Mucosa of descending colon (tissue), 3 donors: ENCODE results near the gene GATA5. TPM values are rescaled to one million over a fixed set of nuclear protein-coding genes. Genes with fewer than 3 reads are reported as not detected.

ENCODE experiments used
- ATAC-seq: fragments of 200-7000 bp; cut with Tn5 transposase; one replicate; pipeline ENCODE4 v1.9.1; 2020; ENCODE audit warnings: mild to moderate bottlenecking, moderate library complexity
- DNase-seq, 3 donors: peaks; one replicate each; pipeline ENCODE4 v3.0.0-alpha.2; 2020
- H3K36me3 ChIP-seq: fragments of 200-600 bp; one replicate; pipeline ENCODE4 v1.8.0; 2021; ENCODE audit warnings: low read depth, mild to moderate bottlenecking
- H3K4me1 ChIP-seq: fragments of 200-600 bp; one replicate; pipeline ENCODE4 v1.8.0; 2021; ENCODE audit warnings: low read depth, mild to moderate bottlenecking
- H3K4me3 ChIP-seq: fragments of 200-600 bp; one replicate; pipeline ENCODE4 v1.8.0; 2021; ENCODE audit warnings: mild to moderate bottlenecking
- H3K9me3 ChIP-seq: fragments of 200-600 bp; one replicate; pipeline ENCODE4 v1.8.0; 2021; ENCODE audit warnings: mild to moderate bottlenecking
- intact Hi-C, 2 donors: fragments of 100-400 bp; cut with DNase I in 1 of 2; cut with micrococcal nuclease in 1 of 2; formaldehyde crosslinking; loops; one replicate each; pipeline versions ENCODE4 v1.11.0 to v1.11.1; 2022; cut with DNase I, micrococcal nuclease
- total RNA-seq, 3 donors: library from RNA; stranded (reverse); fragmentation: NEBNext Ultra II Directional in 2 of 3; extraction: Animal tissue kit (Norgen Biotek cat#: 25700) in 2 of 3; gene quantifications; one replicate each; pipeline versions ENCODE4 v1.2.1 to v1.2.4, GENCODE V29; 2021 to 2023
- TF ChIP-seq, protein P1 (sequence below): fragments of 200-600 bp; IDR thresholded peaks from one replicate; pipeline ENCODE4 v1.8.0; 2022; ENCODE audit warnings: antibody characterized with exemption, mild to moderate bottlenecking
- donor health status: DM: no; HTN: no; CAD: no; lungs with moderate emphysema.
- donor health status: DM: no; HTN: no; CAD: no.
- donor health status: DM: no; HTN: yes; CAD: no.

The GATA5 gene
- total RNA-seq, 3 donors from 2014 or later = 0.14 to 0.22 TPM; not detected in 1

DNA sequence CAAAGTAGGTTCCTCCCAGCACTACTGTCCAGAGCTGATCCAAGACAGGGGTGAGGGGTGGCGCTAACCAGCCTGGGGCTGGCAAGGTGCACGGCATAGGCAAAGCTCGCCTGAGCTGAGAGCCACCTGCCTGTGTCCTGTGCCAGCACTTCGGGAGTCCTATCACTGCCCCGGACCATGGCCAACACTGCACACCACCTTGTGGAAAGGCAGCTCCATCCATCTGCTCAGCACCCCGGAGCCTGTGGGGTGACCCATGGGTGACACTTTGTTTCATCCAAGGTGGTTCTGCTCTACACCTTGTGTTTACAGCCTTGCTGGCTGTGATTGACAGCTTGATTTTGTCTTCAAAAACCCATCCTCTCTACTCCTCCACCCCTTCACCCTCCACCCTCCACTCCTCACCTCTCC, 32.9 kb upstream of the GATA5 start:
- ATAC-seq (peak; percentile 36), DNase-seq (no peak)
- Histone ChIP-seq H3K4me3 (no peak overlapping the region), H3K4me1 (no peaks in the 10 kb centered on the region), H3K36me3 (no peaks in the 10 kb centered on the region), H3K9me3 (no peaks in the 10 kb centered on the region)
- intact Hi-C loops = no loop called here
- TF ChIP-seq, protein P1, sequence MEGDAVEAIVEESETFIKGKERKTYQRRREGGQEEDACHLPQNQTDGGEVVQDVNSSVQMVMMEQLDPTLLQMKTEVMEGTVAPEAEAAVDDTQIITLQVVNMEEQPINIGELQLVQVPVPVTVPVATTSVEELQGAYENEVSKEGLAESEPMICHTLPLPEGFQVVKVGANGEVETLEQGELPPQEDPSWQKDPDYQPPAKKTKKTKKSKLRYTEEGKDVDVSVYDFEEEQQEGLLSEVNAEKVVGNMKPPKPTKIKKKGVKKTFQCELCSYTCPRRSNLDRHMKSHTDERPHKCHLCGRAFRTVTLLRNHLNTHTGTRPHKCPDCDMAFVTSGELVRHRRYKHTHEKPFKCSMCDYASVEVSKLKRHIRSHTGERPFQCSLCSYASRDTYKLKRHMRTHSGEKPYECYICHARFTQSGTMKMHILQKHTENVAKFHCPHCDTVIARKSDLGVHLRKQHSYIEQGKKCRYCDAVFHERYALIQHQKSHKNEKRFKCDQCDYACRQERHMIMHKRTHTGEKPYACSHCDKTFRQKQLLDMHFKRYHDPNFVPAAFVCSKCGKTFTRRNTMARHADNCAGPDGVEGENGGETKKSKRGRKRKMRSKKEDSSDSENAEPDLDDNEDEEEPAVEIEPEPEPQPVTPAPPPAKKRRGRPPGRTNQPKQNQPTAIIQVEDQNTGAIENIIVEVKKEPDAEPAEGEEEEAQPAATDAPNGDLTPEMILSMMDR = no peak

DNA sequence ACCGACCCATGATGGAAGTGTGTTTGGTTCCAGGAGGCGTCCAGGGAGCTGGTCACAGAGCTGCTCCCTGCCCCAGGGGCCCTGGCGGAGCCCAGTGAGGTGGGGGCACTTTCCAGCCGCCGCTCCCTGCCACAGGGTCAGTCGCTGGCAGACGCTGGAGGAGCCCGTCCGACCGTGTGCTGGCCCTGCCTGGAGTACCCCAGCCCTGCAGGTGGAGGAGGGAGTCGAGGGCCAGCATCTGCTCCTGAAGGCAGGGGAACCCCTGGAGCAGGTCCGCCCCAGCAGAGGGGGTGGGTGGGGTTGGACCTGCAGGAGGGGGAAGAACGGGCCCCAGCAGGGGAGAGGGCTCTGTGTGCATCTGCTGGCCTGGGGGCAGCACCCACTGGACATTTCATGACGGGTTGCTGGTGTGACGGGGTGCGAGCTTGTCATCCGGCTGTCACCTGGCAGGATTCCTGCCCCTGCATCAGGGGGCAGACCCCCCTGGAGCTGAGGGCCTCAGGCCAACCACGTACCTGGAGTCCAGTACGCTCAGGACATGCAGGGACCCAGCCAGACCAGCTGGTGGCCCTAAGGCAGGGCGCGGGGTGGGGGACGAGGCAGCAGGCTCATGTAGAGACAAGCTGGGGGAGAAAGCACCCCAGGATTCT, 32.3 kb upstream of the GATA5 start:
- no peak for DNase-seq
- no peaks in the 10 kb centered on the region for H3K4me1 ChIP-seq
- intact Hi-C loops = no loop called here
- no peak overlapping the region for H3K4me3 ChIP-seq
- H3K9me3 ChIP-seq = no peaks in the 10 kb centered on the region
- ATAC-seq = no peak
- no peaks in the 10 kb centered on the region for H3K36me3 ChIP-seq
- TF ChIP-seq, protein P1 = no peak

DNA sequence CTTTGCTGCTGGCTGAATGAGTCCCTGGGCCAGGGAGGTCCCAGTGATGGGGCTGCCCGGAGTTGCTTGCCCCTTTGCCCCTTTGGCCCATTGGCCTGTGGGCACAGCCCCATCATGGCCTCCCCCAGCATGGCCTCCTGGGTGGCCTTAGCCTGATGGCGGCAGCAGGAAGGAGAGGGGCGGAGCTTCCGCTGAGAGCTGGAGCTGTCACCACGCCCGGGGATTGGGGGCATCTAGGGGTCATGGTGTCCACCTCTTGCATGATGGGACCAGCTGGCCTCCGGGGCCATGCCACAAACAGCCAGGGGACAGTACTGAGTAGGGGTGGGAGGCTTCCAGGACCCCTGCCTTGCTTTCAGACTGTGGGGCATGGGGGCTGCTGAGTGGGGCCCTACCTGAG, 31.5 kb upstream of the GATA5 start:
- Histone ChIP-seq H3K4me1 (no peaks in the 10 kb centered on the region), H3K36me3 (no peaks in the 10 kb centered on the region), H3K4me3 (no peak overlapping the region), H3K9me3 (no peaks in the 10 kb centered on the region)
- TF ChIP-seq, protein P1 = no peak
- DNase-seq = no peak
- intact Hi-C loops = no loop called here
- no peak for ATAC-seq

DNA sequence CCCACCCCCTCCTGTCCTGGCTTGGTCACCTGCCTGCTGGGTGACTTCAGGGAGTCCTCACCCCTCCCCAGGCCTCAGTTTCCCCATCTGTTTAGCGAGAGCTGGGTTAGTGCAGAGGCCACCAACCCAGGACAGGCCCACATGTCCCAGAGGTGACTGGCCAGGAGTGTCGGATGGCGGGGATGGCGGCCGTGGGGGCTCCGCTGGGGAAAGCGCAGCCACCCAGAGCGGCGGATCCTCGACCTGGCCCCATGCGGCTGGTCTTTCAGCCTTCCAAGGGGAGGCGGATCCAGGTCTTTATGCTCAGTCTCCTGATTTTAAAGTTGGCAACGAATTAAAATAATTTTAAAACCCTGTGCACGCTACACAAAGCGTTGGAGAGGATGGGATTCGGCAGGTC, 31.0 kb upstream of the GATA5 start:
- no peaks in the 10 kb centered on the region for H3K9me3 ChIP-seq
- H3K4me3 ChIP-seq = no peak overlapping the region
- H3K4me1 ChIP-seq = no peaks in the 10 kb centered on the region
- intact Hi-C loops = no loop called here
- TF ChIP-seq, protein P1 = no peak
- DNase-seq (no peak), ATAC-seq (no peak)
- no peaks in the 10 kb centered on the region for H3K36me3 ChIP-seq

DNA sequence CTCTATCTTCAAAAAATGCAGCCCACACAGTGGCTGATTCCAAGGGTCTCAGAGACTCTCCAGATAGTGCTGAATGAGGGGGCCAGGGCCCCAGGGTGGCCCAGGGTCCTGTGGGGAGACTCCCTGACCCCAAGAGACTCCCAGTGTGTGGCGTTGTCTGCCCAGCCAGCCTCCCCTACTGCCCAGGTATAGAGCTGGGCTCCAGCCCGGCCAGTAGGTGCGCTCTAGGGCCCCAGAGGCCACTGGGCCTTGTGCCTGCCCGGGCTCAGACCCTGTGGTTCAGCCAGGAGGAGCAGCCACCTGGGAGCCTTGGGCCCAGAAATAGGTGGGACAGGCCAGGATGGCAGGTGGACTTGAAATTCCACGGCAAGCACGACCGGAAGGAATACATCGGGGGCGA, 30.3 kb upstream of the GATA5 start:
- Histone ChIP-seq H3K4me3 (no peak overlapping the region), H3K36me3 (no peaks in the 10 kb centered on the region), H3K9me3 (no peaks in the 10 kb centered on the region), H3K4me1 (no peaks in the 10 kb centered on the region)
- ATAC-seq (no peak), DNase-seq (no peak)
- intact Hi-C loops = no loop called here
- TF ChIP-seq, protein P1 = no peak
